Cardiac fibroblast (primary cell): ENCODE results near the gene LCT.
"Not testable (repeated sequence)": the region's sequence is repeated elsewhere in the genome, so short reads cannot be mapped to it uniquely, and the experiment has no call there.

Experiments
- DNase-seq, 2 donors: peaks; one replicate each; pipeline versions ENCODE4 v3.0.0 to v3.0.0-alpha.2; 2010; ENCODE audit warnings: low read depth in 2 of 2
- H3K4me3 ChIP-seq, 2 donors: replicated peaks in 1 of 2; 1 replicate in 1 of 2; 2 replicates in 1 of 2; pipeline ENCODE4 v1.5.1; 2011; ENCODE audit warnings: low read depth in 2 of 2, low read length in 2 of 2, mild to moderate bottlenecking in 2 of 2, moderate library complexity in 1 of 2
- CTCF ChIP-seq: IDR thresholded peaks from one replicate; pipeline ENCODE4 v1.5.1; 2011; ENCODE audit warnings: low read depth, mild to moderate bottlenecking, low read length, inconsistent platforms

Gene LCT

GRCh38 chr2:135798762-135799161, 38.2 kb downstream of the LCT start:
- peak; percentile 45 for TF ChIP-seq CTCF
- peak in 1 of 2 donors; percentile 34 for DNase-seq
- H3K4me3 ChIP-seq: no peak overlapping the region

DNA sequence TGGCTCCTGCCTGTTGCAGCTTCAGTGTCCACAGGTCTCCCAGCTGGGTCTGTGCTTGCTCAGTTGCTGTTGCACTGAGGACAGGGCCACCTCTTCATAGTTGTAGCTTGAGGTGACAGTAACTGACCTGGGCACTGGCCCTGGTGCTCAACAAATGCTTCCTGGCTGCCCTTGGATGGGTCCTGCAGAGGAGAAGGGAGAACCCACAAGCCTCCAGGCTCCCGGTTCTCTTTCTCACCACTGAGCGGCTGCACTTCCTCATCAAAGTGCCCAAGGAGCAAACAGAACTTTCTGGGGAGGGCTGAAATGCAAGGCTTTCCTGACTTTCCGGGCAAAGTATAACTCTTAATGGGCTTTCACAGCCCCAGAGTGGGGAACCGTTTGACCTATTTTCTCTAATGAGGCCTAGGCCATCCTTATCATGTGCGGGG, 38.7 kb downstream of the LCT start:
- no peak for DNase-seq
- no peak for TF ChIP-seq CTCF
- no peak overlapping the region for H3K4me3 ChIP-seq

- H3K4me3 ChIP-seq: no peak overlapping the region
- peak; percentile 84 to 85 for DNase-seq
- peak; percentile 98 for TF ChIP-seq CTCF
Observed at GRCh38 chr2:135797497-135798274, 39.3 kb downstream of the LCT start.

GRCh38 chr2:135796606-135797005, 40.4 kb downstream of the LCT start:
- H3K4me3 ChIP-seq: no peak overlapping the region
- no peak for TF ChIP-seq CTCF
- no peak for DNase-seq

DNA sequence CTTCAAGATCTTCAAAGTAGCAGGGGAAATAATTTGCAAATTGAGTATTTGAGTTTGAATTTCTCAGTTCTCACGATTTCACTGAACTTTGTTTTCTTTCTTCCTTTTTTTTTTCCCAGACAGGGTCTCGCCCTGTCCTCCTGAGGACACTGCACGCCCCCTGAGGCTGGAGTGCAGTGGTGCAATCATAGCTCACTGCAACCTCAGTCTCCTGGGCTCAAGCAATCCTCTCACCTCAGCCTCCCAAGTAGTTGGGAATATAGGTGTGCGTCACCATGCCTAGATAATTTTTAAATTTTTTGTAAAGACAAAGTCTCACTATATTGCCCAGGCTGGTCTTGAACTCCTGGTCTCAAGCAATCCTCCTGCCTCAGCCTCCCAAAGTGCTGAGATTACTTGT, 41.3 kb downstream of the LCT start:
- not testable (repeated sequence) for H3K4me3 ChIP-seq, DNase-seq

DNA sequence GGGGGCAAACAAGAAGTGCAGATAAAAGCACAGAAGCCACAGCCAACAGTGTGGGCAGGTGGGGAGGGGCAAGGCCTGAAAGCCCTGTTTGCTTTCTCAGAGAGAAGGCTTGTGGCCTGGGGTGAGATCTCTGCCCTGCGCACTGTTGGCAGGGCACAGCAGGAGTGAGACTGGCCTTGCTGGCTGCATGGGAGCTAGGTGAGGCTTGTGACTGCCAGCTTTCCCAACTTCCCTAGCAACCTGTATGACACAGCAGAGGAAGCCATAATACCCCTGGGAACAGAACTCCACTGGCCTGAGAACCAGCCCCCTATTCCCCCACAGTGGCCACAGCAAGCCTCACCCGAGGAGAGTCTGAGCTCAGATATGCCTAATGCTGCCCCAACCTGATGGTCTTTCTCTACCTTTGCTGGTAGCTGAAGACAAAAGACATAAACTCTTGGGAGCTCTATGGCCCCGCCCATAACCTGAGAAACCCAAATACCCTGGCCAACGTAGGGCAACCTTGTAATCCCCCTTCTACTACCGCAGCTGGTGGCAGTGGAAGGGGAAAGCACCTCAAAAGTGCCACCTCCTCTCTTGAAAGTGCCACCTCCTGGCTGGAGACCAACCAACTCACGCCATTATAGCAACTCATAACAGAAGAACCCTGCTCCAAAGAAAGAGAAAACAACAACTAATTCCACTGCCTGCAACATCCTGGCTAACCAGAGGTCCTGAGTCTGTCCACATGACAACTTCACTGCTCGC, 44.4 kb downstream of the LCT start:
- no peak for DNase-seq
- no peak for TF ChIP-seq CTCF
- H3K4me3 ChIP-seq: no peak overlapping the region

- no peak overlapping the region for H3K4me3 ChIP-seq
- TF ChIP-seq CTCF: no peak
- peak; percentile 37 to 42 for DNase-seq
Observed at GRCh38 chr2:135791418-135792190, 45.4 kb downstream of the LCT start.
